Transverse colon (tissue), 4 donors: ENCODE data around the gene PIGU.

Experiments used
- CTCF ChIP-seq, 5 experiments: fragments of 200-600 bp in 3 of 5; fragments of 450-650 bp in 2 of 5; sonication (generic) in 3 of 5; IDR thresholded peaks; 1 replicate in 2 of 5; 2 replicates in 3 of 5; pipeline ENCODE4 v1.5.1; 2016 to 2017; ENCODE audit warnings: antibody characterized with exemption in 5 of 5, inconsistent platforms in 3 of 5, mild to moderate bottlenecking in 2 of 5, moderate library complexity in 1 of 5
- POLR2A ChIP-seq: fragments of 450-650 bp; IDR thresholded peaks from one replicate; pipeline ENCODE4 v1.6.1; 2016; ENCODE audit warnings: antibody characterized with exemption, mild to moderate bottlenecking, moderate library complexity
- POLR2AphosphoS5 ChIP-seq, 3 donors: sonication (generic); formaldehyde crosslinking; IDR thresholded peaks; one replicate each; pipeline ENCODE4 v1.6.1; 2016; ENCODE audit warnings: antibody characterized with exemption in 3 of 3

DNA sequence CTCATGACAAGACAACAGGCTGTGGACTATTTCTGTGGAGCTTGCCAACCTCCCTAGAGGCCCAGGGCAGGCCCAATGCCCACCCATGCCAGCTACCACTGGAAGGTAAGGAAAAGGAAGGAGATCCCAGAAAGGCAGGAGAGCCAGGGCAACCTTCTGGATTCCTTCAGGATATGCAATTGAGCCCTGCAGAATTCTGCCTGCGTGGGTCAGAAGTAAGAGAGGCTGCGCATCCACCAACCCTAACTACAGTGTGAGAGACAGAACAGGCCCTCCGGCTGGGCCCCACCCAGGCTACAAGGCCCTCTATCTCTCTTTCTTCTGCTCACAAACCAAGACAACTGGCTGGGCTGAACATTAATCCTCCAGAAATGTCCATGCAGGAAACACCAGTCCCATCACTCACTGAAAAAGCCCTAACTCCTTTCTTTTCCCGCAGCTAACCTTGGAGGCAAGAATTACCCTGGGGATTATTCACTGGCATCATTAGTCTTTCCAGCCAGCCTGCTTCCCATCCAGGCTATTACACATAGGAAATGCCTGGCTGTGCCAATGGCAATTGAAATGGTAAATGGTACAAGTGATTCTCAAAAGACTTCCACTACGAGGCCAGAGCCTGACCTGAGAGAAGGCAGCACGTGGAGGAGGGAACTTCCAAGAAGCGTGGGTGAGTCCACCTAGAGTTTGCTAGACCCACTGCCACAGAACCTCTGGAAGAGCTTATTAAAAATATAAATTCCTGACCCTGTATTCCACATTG lies 103.2 kb downstream of the PIGU start:
- no peak for TF ChIP-seq CTCF (IDR thresholded peaks at IDR 0.05)
- TF ChIP-seq POLR2A = no peak
- no peak for TF ChIP-seq POLR2AphosphoS5 (IDR thresholded peaks at IDR 0.05)
